ENCODE results near the gene PXDC1. TPM values are rescaled to one million over a fixed set of nuclear protein-coding genes. Genes with fewer than 3 reads are reported as not detected.

PXDC1 gene
- 10 to 100 TPM; 13.7 to 73.9 (median 29.1) TPM for total RNA-seq
- 10 to 100 TPM; 20.0 to 89.9 TPM for polyA plus RNA-seq
- long read RNA-seq, donor 1, transcript PXDC1-202 (5 exons, 2,190 nt): major isoform, 26 of 32 reads
- long read RNA-seq, donor 1, partial matches to known transcripts: 3 of 32 reads
- long read RNA-seq, donor 1, other reads (novel, unspliced or antisense): 3 of 32 reads
- long read RNA-seq, donor 2, partial matches to known transcripts: 6 of 12 reads
- long read RNA-seq, donor 2, other reads (novel, unspliced or antisense): 2 of 12 reads
- long read RNA-seq, donor 3, transcript PXDC1-202 (5 exons, 2,190 nt): major isoform, 75 of 89 reads
- long read RNA-seq, donor 3, partial matches to known transcripts: 0 of 89 reads
- long read RNA-seq, donor 3, other reads (novel, unspliced or antisense): 14 of 89 reads

DNA sequence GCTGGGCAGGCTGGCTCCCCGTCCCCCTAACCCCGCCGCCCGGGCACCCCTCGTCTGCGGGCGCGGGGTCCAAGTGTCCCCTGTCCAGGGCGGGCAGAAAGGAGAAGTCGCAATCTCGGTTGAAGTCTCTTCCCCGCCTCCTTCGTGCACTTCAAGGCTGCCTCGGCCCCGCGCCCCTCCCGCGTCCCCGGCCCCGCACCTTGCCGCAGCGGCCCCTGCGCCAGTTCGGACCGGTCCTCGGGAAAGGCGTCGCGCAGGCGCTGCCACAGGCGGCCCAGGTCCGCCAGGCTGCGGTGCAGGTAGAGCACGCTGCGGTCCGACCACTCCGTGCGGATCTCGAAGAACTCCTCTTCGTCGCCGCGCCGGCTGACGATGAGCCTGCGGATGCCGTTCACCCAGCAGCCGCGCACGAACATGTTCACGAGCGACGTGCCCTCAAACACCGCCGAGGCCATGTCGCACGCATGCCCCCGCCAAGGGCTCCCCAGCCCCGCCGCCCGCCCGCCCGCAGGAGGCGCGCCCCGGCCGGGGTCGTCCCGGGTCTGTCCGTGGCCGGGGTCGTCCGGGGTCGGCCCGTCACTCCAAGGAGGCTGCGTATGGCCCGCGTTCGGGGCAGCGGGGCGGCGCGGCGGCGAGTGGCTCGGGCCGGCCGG lies at the start of gene PXDC1:
Gene PXDC1 (minus strand): TSS at position 637 of the 653 bp plus-strand sequence. CDS start 182 bp downstream, at position 455.
- Histone ChIP-seq H3K4me1 (peaks cover 6 to 63% (median 44%) of the 10 kb centered on the region in 12 donors), H3K36me3 (no peaks in the 10 kb centered on the region), H3K27me3 (peaks cover 0 to 7% (median 0%) of the 10 kb centered on the region in 9 donors), H3K4me3 (peak within 1 kb of the TSS; percentile 76 to 99 (median 90)), H3K9me3 (no peaks in the 10 kb centered on the region), H3K27ac (peak within 1 kb of the TSS; percentile 87 to 100 (median 98))
- intact Hi-C loops (cut with DNase I): loop anchor here in 7 of 10 donors (1.0 to 10.0 kb wide), 5 partner anchors 46 to 76 kb away; no protein-coding TSS in a partner anchor
- TF ChIP-seq POLR2A (IDR thresholded peaks at IDR 0.05): no peak
- no peak for TF ChIP-seq CTCF (IDR thresholded peaks at IDR 0.05)
- DNase-seq (peak in 1 of 5 donors; percentile 72), ATAC-seq (peak in 2 of 4 donors; percentile 0)
- 1 to 2% (median 1%) methylated on average over 30 to 88 of the region's 88 CpGs for whole genome bisulfite sequencing, 4 donors

DNA sequence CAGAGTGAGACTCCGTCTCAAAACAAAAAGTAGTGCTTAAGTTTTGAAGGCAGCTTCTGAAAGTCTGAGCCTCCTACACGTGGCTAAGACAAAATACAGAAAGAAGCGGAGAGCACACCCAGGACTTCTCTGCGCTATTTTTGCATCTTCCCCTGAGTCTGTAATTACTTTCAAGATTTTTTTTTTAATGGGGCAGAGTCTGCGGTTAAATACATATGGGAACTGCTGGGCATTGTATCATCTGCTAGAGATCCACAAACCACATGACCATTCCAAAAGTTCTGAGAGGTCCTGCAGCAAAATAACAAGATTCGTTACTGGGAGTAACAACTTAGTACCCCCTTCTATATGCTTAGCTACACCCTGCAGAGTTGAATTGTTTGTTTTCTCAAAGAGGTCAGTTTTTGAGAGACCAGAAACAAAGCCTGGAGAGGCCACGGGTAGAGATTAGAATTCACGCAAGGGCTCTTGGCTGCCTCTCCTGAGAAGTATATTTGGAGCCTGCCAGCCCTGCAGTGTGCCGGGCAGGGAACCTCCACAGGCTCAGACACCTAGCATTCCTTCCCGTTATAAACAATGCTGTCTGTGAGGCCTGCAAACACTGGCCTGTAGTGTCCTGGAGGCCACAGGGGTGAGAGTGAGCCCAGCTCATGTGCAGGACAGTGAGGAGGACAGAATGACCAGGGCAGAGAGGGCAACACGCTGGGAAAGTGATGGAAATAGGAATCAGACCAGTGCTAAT lies 49.5 kb upstream of the PXDC1 start:
- DNase-seq (peak in 1 of 5 donors; percentile 55), ATAC-seq (peak; percentile 61 to 84 (median 66))
- H3K36me3 ChIP-seq: no peaks in the 10 kb centered on the region
- no peaks in the 10 kb centered on the region for H3K27me3 ChIP-seq
- peak overlapping the region in 9 of 12 donors; percentile 19 to 61 (median 47) for H3K27ac ChIP-seq
- H3K4me3 ChIP-seq: no peak overlapping the region
- intact Hi-C loops (cut with DNase I): loop anchor here in 2 of 10 donors (5.0 to 10.0 kb wide), 2 partner anchors 46 to 54 kb away; partner anchors contain the start of gene PXDC1 (in 1 of the 2)
- no peaks in the 10 kb centered on the region for H3K9me3 ChIP-seq
- 56 to 64% (median 58%) methylated on average over 11 of the region's 11 CpGs for WGBS, 4 donors
- TF ChIP-seq CTCF (IDR thresholded peaks at IDR 0.05) (no peak), POLR2A (IDR thresholded peaks at IDR 0.05) (no peak)
- H3K4me1 ChIP-seq: peaks cover 11 to 64% (median 38%) of the 10 kb centered on the region in 12 donors

GRCh38 chr6:3799719-3800118 lies 48.2 kb upstream of the PXDC1 start:
- ATAC-seq (no peak), DNase-seq (no peak)
- Histone ChIP-seq H3K4me1 (peaks cover 11 to 64% (median 35%) of the 10 kb centered on the region in 12 donors), H3K27ac (no peak overlapping the region), H3K4me3 (no peak overlapping the region), H3K9me3 (no peaks in the 10 kb centered on the region), H3K27me3 (no peaks in the 10 kb centered on the region), H3K36me3 (no peaks in the 10 kb centered on the region)
- intact Hi-C loops (cut with DNase I): loop anchor here in 4 of 10 donors (5.0 to 10.0 kb wide), 3 partner anchors 45 to 52 kb away; partner anchors contain the start of gene PXDC1 (in 3 of the 4)
- TF ChIP-seq POLR2A (IDR thresholded peaks at IDR 0.05) (no peak), CTCF (IDR thresholded peaks at IDR 0.05) (no peak)
- 74 to 97% (median 84%) methylated on average over 6 of the region's 6 CpGs for WGBS, 4 donors
